PC-3 (cell line): ENCODE data around the gene BAZ1B. TPM values are rescaled to one million over a fixed set of nuclear protein-coding genes. Genes with fewer than 3 reads are reported as not detected.
"Not testable (repeated sequence)": the region's sequence is repeated elsewhere in the genome, so short reads cannot be mapped to it uniquely, and the experiment has no call there.

ENCODE experiments used
- ATAC-seq: fragments of 200-7000 bp; cut with Tn5 transposase; 2 replicates; pipeline ENCODE4 v1.9.1; 2020; ENCODE audit warnings: mild to moderate bottlenecking, moderate library complexity
- BruUV-seq: library from RNA; stranded (reverse); fragments of 400-500 nt; replicated peaks from 2 replicates; lab custom pipeline; 2021; lab: Mats Ljungman, UMichigan
- CTCF ChIA-PET: fragments of 300-600 bp; sonication (Branson Sonifier 250); formaldehyde crosslinking; loops from one replicate; lab custom pipeline; 2022; ENCODE audit warnings: antibody characterized with exemption; lab: Charles Lee
- POLR2A ChIA-PET: fragments of 300-600 bp; sonication (Branson Sonifier 250); formaldehyde crosslinking; loops from one replicate; lab custom pipeline; 2022; ENCODE audit warnings: antibody characterized with exemption; ENCODE audit not compliant: unreplicated experiment; lab: Charles Lee
- DNase-seq: peaks from one replicate; pipeline ENCODE4 v3.0.0-alpha.2; 2015
- H2AFZ ChIP-seq: fragments of 300-600 bp; sonication (generic); 2 replicates; pipeline ENCODE4 v1.6.0; 2016; ENCODE audit warnings: antibody characterized with exemption, low read length
- H3F3A ChIP-seq: fragments of 300-600 bp; sonication (generic); one replicate; pipeline ENCODE4 v1.6.0; 2017; ENCODE audit warnings: antibody characterized with exemption, low read length, control low read depth, mild to moderate bottlenecking; ENCODE audit not compliant: unreplicated experiment
- H3K27ac ChIP-seq: fragments of 300-600 bp; sonication (generic); 2 replicates; pipeline ENCODE4 v1.5.1; 2016; ENCODE audit warnings: mild to moderate bottlenecking, low read length
- H3K27me3 ChIP-seq: fragments of 300-600 bp; sonication (generic); 2 replicates; pipeline ENCODE4 v1.6.1; 2016; ENCODE audit warnings: low read length, mixed read lengths
- H3K36me3 ChIP-seq: fragments of 300-600 bp; sonication (generic); 2 replicates; pipeline ENCODE4 v1.6.1; 2016; ENCODE audit warnings: low read depth, mixed run types, low read length, mixed read lengths
- H3K4me1 ChIP-seq: fragments of 300-600 bp; sonication (generic); 2 replicates; pipeline ENCODE4 v1.5.1; 2016; ENCODE audit warnings: low read length; ENCODE audit not compliant: insufficient read depth
- H3K4me2 ChIP-seq: fragments of 300-600 bp; sonication (generic); 2 replicates; pipeline ENCODE4 v1.6.0; 2016; ENCODE audit warnings: low read length
- H3K4me3 ChIP-seq: fragments of 300-600 bp; sonication (generic); 2 replicates; pipeline ENCODE4 v1.5.1; 2016; ENCODE audit warnings: mild to moderate bottlenecking, low read length, mixed read lengths
- H3K79me2 ChIP-seq: fragments of 300-600 bp; sonication (generic); 2 replicates; pipeline ENCODE4 v1.6.1; 2017; ENCODE audit warnings: low read length, mixed read lengths
- H3K9ac ChIP-seq: fragments of 300-600 bp; sonication (generic); 2 replicates; pipeline ENCODE4 v1.6.0; 2016; ENCODE audit warnings: mild to moderate bottlenecking, low read length
- H3K9me2 ChIP-seq: fragments of 300-600 bp; sonication (generic); replicated peaks from 2 replicates; pipeline ENCODE4 v1.6.1; 2016; ENCODE audit warnings: mixed run types, low read length, mixed read lengths
- H3K9me3 ChIP-seq: fragments of 300-600 bp; sonication (generic); 2 replicates; pipeline ENCODE4 v1.6.1; 2016; ENCODE audit warnings: low read length, mixed read lengths
- H4K20me1 ChIP-seq: fragments of 300-600 bp; sonication (generic); 2 replicates; pipeline ENCODE4 v1.6.1; 2016; ENCODE audit warnings: low read length, mixed read lengths
- EZH2 ChIP-seq: fragments of 300-600 bp; sonication (generic); IDR thresholded peaks from one replicate; pipeline ENCODE4 v1.6.1; 2017; ENCODE audit warnings: antibody characterized with exemption, mild to moderate bottlenecking, low read length; ENCODE audit not compliant: unreplicated experiment
- EZH2phosphoT487 ChIP-seq: fragments of 300-600 bp; sonication (generic); IDR thresholded peaks from 2 replicates; pipeline ENCODE4 v1.6.1; 2018; ENCODE audit warnings: mild to moderate bottlenecking, antibody characterized with exemption, low read length, borderline replicate concordance
- intact Hi-C: fragments of 100-400 bp; cut with micrococcal nuclease; formaldehyde crosslinking; loops from 2 replicates; pipeline ENCODE4 v1.9.0; 2023
- total RNA-seq: library from RNA; depleted of rRNA; stranded (reverse); fragments of >200 nt; gene quantifications from 2 replicates; pipeline ENCODE4 v1.2.3, GENCODE V29; 2014
- TF ChIP-seq, protein P1 (sequence below): fragments of 300-600 bp; sonication (generic); conservative IDR thresholded peaks from 2 replicates; pipeline ENCODE4 v1.5.1; 2017; ENCODE audit warnings: antibody characterized with exemption, low read depth, mild to moderate bottlenecking, low read length

The BAZ1B gene
- total RNA-seq, 1 experiment from 2014 or later = 45.5 TPM

DNA sequence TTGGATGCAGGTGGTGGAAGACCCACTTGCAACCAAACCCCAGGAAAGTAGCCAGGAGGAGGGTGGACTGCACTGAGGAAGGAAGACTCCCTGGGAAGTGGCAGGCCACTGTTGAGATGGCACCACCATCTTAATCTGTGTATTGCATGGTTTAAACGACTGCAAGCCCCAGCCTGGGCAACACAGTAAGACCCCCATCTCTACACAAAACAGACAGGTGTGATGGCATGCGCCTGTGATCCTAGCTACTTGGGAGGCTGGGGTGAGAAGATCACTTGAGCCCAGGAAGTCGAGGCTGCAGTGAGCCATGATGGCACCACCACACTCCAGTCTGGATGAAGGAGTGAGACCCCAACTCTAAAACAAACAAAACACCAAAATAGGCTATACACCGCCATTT lies 45.0 kb upstream of the BAZ1B start:
- Histone ChIP-seq H3K27ac (no peak overlapping the region), H3K27me3 (no peaks in the 10 kb centered on the region), H3K9me2 (no peaks in the 10 kb centered on the region), H3K36me3 (peaks cover 16% of the 10 kb centered on the region; the same call in 1 of the 2 replicates), H3K9me3 (no peaks in the 10 kb centered on the region), H3F3A (no peaks in the 10 kb centered on the region), H3K4me2 (no peak overlapping the region), H3K79me2 (no peaks in the 10 kb centered on the region), H3K9ac (no peak overlapping the region), H3K4me3 (no peak overlapping the region), H4K20me1 (no peaks in the 10 kb centered on the region), H3K4me1 (no peaks in the 10 kb centered on the region), H2AFZ (no peak overlapping the region)
- no TSS peak for BruUV-seq
- ChIA-PET POLR2A (no interaction called here), CTCF (no interaction called here)
- DNase-seq (no peak), ATAC-seq (no peak)
- TF ChIP-seq, protein P1, sequence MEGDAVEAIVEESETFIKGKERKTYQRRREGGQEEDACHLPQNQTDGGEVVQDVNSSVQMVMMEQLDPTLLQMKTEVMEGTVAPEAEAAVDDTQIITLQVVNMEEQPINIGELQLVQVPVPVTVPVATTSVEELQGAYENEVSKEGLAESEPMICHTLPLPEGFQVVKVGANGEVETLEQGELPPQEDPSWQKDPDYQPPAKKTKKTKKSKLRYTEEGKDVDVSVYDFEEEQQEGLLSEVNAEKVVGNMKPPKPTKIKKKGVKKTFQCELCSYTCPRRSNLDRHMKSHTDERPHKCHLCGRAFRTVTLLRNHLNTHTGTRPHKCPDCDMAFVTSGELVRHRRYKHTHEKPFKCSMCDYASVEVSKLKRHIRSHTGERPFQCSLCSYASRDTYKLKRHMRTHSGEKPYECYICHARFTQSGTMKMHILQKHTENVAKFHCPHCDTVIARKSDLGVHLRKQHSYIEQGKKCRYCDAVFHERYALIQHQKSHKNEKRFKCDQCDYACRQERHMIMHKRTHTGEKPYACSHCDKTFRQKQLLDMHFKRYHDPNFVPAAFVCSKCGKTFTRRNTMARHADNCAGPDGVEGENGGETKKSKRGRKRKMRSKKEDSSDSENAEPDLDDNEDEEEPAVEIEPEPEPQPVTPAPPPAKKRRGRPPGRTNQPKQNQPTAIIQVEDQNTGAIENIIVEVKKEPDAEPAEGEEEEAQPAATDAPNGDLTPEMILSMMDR = no peak
- TF ChIP-seq EZH2phosphoT487 (no peak), EZH2 (no peak)
- intact Hi-C loops = no loop called here

GRCh38 chr7:73566431-73566830 lies 44.3 kb upstream of the BAZ1B start:
- H3F3A ChIP-seq, H3K9me3 ChIP-seq, H3K79me2 ChIP-seq, intact Hi-C loops, H3K4me3 ChIP-seq, H3K9ac ChIP-seq, DNase-seq, H3K27ac ChIP-seq, H3K9me2 ChIP-seq, H3K4me1 ChIP-seq, BruUV-seq, H2AFZ ChIP-seq, CTCF ChIA-PET, H4K20me1 ChIP-seq, H3K27me3 ChIP-seq: not testable (repeated sequence)
- POLR2A ChIA-PET = interaction anchor here (1.0 kb wide), 1 partner anchor 12 kb away, joined by 8 read pairs; the partner anchor contains the start of gene TBL2
- ATAC-seq = peak; percentile 9; the same call in 1 of the 2 replicates
- Histone ChIP-seq H3K36me3 (peaks cover 14% of the 10 kb centered on the region; the same call in 1 of the 2 replicates), H3K4me2 (peak overlapping the region; percentile 59; the same call in 1 of the 2 replicates)

DNA sequence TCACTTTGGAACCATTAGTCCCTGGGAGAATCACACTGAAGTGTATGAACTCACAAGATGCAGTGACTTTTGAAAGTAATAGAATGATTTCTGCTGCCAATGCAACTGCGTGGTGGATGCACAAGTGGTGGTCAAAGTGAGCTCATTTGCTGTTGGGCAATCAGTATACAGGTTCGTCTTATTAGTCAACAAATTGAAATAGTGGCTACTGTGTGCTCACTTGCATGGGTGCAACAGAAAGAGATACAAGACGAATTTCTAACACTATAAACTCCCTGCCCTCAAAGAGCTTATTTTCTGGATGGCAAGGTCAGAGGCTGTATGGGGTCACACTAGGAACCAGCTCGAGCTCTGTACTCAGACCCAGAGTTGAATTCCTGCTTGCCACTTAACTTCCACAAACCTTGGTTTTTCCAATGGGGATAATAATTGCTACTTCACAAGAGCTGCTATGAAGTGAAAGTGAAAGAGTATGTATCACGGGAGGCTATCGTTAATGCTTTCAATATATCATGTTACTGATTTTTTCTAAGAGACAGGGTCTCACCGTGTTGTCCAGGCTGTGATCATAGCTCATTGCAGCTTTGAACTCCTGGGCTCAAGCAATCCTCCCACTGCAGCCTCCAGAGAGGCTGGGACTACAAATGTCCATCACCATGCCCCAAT lies 43.7 kb upstream of the BAZ1B start:
- Histone ChIP-seq H3K27ac (no peak overlapping the region), H3K79me2 (no peaks in the 10 kb centered on the region), H3K4me3 (peak overlapping the region; percentile 35; the same call in 1 of the 2 replicates), H3K4me1 (no peaks in the 10 kb centered on the region), H4K20me1 (no peaks in the 10 kb centered on the region), H3F3A (no peaks in the 10 kb centered on the region), H3K36me3 (peaks cover 10% of the 10 kb centered on the region; the same call in 1 of the 2 replicates), H3K9me2 (no peaks in the 10 kb centered on the region), H3K27me3 (no peaks in the 10 kb centered on the region), H3K9ac (no peak overlapping the region), H2AFZ (no peak overlapping the region), H3K9me3 (no peaks in the 10 kb centered on the region), H3K4me2 (peak overlapping the region; percentile 59)
- ChIA-PET POLR2A (interaction anchor here (1.0 kb wide), 1 partner anchor 13 kb away, joined by 8 read pairs; the partner anchor contains the start of gene TBL2), CTCF (no interaction called here)
- TF ChIP-seq EZH2phosphoT487 (no peak), EZH2 (no peak)
- TF ChIP-seq, protein P1 = no peak
- ATAC-seq (no peak), DNase-seq (no peak)
- no TSS peak for BruUV-seq
- intact Hi-C loops = no loop called here
